PC-3 (cell line): ENCODE results near the gene EIF4EBP2. TPM values are rescaled to one million over a fixed set of nuclear protein-coding genes. Genes with fewer than 3 reads are reported as not detected.

Experiments used
- ATAC-seq: fragments of 200-7000 bp; cut with Tn5 transposase; 2 replicates; pipeline ENCODE4 v1.9.1; 2020; ENCODE audit warnings: mild to moderate bottlenecking, moderate library complexity
- BruUV-seq: library from RNA; stranded (reverse); fragments of 400-500 nt; replicated peaks from 2 replicates; lab custom pipeline; 2021; lab: Mats Ljungman, UMichigan
- CTCF ChIA-PET: fragments of 300-600 bp; sonication (Branson Sonifier 250); formaldehyde crosslinking; loops from one replicate; lab custom pipeline; 2022; ENCODE audit warnings: antibody characterized with exemption; lab: Charles Lee
- POLR2A ChIA-PET: fragments of 300-600 bp; sonication (Branson Sonifier 250); formaldehyde crosslinking; loops from one replicate; lab custom pipeline; 2022; ENCODE audit warnings: antibody characterized with exemption; ENCODE audit not compliant: unreplicated experiment; lab: Charles Lee
- DNase-seq: peaks from one replicate; pipeline ENCODE4 v3.0.0-alpha.2; 2015
- H2AFZ ChIP-seq: fragments of 300-600 bp; sonication (generic); 2 replicates; pipeline ENCODE4 v1.6.0; 2016; ENCODE audit warnings: antibody characterized with exemption, low read length
- H3F3A ChIP-seq: fragments of 300-600 bp; sonication (generic); one replicate; pipeline ENCODE4 v1.6.0; 2017; ENCODE audit warnings: antibody characterized with exemption, low read length, control low read depth, mild to moderate bottlenecking; ENCODE audit not compliant: unreplicated experiment
- H3K27ac ChIP-seq: fragments of 300-600 bp; sonication (generic); 2 replicates; pipeline ENCODE4 v1.5.1; 2016; ENCODE audit warnings: mild to moderate bottlenecking, low read length
- H3K27me3 ChIP-seq: fragments of 300-600 bp; sonication (generic); 2 replicates; pipeline ENCODE4 v1.6.1; 2016; ENCODE audit warnings: low read length, mixed read lengths
- H3K36me3 ChIP-seq: fragments of 300-600 bp; sonication (generic); 2 replicates; pipeline ENCODE4 v1.6.1; 2016; ENCODE audit warnings: low read depth, mixed run types, low read length, mixed read lengths
- H3K4me1 ChIP-seq: fragments of 300-600 bp; sonication (generic); 2 replicates; pipeline ENCODE4 v1.5.1; 2016; ENCODE audit warnings: low read length; ENCODE audit not compliant: insufficient read depth
- H3K4me2 ChIP-seq: fragments of 300-600 bp; sonication (generic); 2 replicates; pipeline ENCODE4 v1.6.0; 2016; ENCODE audit warnings: low read length
- H3K4me3 ChIP-seq: fragments of 300-600 bp; sonication (generic); 2 replicates; pipeline ENCODE4 v1.5.1; 2016; ENCODE audit warnings: mild to moderate bottlenecking, low read length, mixed read lengths
- H3K79me2 ChIP-seq: fragments of 300-600 bp; sonication (generic); 2 replicates; pipeline ENCODE4 v1.6.1; 2017; ENCODE audit warnings: low read length, mixed read lengths
- H3K9ac ChIP-seq: fragments of 300-600 bp; sonication (generic); 2 replicates; pipeline ENCODE4 v1.6.0; 2016; ENCODE audit warnings: mild to moderate bottlenecking, low read length
- H3K9me2 ChIP-seq: fragments of 300-600 bp; sonication (generic); replicated peaks from 2 replicates; pipeline ENCODE4 v1.6.1; 2016; ENCODE audit warnings: mixed run types, low read length, mixed read lengths
- H3K9me3 ChIP-seq: fragments of 300-600 bp; sonication (generic); 2 replicates; pipeline ENCODE4 v1.6.1; 2016; ENCODE audit warnings: low read length, mixed read lengths
- H4K20me1 ChIP-seq: fragments of 300-600 bp; sonication (generic); 2 replicates; pipeline ENCODE4 v1.6.1; 2016; ENCODE audit warnings: low read length, mixed read lengths
- EZH2phosphoT487 ChIP-seq: fragments of 300-600 bp; sonication (generic); IDR thresholded peaks from 2 replicates; pipeline ENCODE4 v1.6.1; 2018; ENCODE audit warnings: mild to moderate bottlenecking, antibody characterized with exemption, low read length, borderline replicate concordance
- intact Hi-C: fragments of 100-400 bp; cut with micrococcal nuclease; formaldehyde crosslinking; loops from 2 replicates; pipeline ENCODE4 v1.9.0; 2023
- total RNA-seq: library from RNA; depleted of rRNA; stranded (reverse); fragments of >200 nt; gene quantifications from 2 replicates; pipeline ENCODE4 v1.2.3, GENCODE V29; 2014; rRNA removed
- TF ChIP-seq, protein P1 (sequence below): fragments of 300-600 bp; sonication (generic); conservative IDR thresholded peaks from 2 replicates; pipeline ENCODE4 v1.5.1; 2017; ENCODE audit warnings: antibody characterized with exemption, low read depth, mild to moderate bottlenecking, low read length

Gene EIF4EBP2
- total RNA-seq, 1 experiment from 2014 or later: 29.2 TPM

DNA sequence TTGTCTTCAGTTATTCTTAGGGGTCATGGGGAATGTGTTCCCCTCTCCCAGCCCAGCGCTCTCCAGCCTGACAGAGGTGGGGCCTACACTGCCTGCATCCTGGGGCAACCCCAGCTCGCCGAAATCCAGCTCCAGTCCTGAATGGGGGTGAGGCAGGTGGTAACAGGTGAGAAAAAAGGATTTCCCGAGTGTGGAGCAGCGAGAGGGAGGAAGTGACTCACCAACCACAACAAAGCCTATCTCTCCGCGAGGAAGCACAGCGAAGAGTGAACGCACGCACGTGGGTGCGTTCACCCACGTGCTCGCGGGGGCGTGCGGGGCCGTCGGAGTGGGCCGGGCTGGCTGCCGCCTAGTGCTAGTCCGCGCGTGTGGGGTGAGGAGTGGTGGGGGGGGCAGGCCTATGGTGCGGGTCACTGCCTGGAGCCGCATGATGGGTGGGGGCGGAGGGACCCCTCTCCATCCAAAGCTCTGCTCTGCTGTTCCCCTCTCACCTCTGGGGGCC, 73.8 kb downstream of the EIF4EBP2 start:
- H3K4me2 ChIP-seq: peak overlapping the region; percentile 83
- ChIA-PET CTCF (no interaction called here), POLR2A (no interaction called here)
- H3K9me3 ChIP-seq: no peaks in the 10 kb centered on the region
- no peaks in the 10 kb centered on the region for H3K79me2 ChIP-seq
- H3K36me3 ChIP-seq: no peaks in the 10 kb centered on the region
- H3K9me2 ChIP-seq: no peaks in the 10 kb centered on the region
- TF ChIP-seq, protein P1, sequence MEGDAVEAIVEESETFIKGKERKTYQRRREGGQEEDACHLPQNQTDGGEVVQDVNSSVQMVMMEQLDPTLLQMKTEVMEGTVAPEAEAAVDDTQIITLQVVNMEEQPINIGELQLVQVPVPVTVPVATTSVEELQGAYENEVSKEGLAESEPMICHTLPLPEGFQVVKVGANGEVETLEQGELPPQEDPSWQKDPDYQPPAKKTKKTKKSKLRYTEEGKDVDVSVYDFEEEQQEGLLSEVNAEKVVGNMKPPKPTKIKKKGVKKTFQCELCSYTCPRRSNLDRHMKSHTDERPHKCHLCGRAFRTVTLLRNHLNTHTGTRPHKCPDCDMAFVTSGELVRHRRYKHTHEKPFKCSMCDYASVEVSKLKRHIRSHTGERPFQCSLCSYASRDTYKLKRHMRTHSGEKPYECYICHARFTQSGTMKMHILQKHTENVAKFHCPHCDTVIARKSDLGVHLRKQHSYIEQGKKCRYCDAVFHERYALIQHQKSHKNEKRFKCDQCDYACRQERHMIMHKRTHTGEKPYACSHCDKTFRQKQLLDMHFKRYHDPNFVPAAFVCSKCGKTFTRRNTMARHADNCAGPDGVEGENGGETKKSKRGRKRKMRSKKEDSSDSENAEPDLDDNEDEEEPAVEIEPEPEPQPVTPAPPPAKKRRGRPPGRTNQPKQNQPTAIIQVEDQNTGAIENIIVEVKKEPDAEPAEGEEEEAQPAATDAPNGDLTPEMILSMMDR: no peak
- peak; percentile 95 for TF ChIP-seq EZH2phosphoT487
- H3K27me3 ChIP-seq: peaks cover 20% of the 10 kb centered on the region
- intact Hi-C loops: no loop called here
- BruUV-seq: no TSS peak
- H2AFZ ChIP-seq: peak overlapping the region; percentile 69
- H3K4me3 ChIP-seq: peak overlapping the region; percentile 58; the same call in 1 of the 2 replicates
- peak; percentile 6 for ATAC-seq
- peaks cover 32% of the 10 kb centered on the region for H3K4me1 ChIP-seq
- H4K20me1 ChIP-seq: 0 out of 2 replicates have a peak, but pooled peaks cover 3% of the 10 kb centered on the region
- no peak overlapping the region for H3K27ac ChIP-seq
- peak; percentile 85 for DNase-seq
- H3F3A ChIP-seq: no peaks in the 10 kb centered on the region
- no peak overlapping the region for H3K9ac ChIP-seq

Other genes with a start within 250 kb of the EIF4EBP2 start
- 161 and 213 TPM in 2 replicates for gene SAR1A, start 233.6 kb upstream of the EIF4EBP2 start, total RNA-seq
- gene PPA1, start 170.7 kb upstream of the EIF4EBP2 start, total RNA-seq: 392 and 440 TPM in 2 replicates
- not detected in 2 replicates for gene NPFFR1, start 120.1 kb upstream of the EIF4EBP2 start, total RNA-seq
- gene LRRC20, start 21.5 kb upstream of the EIF4EBP2 start, total RNA-seq: 58.7 and 59.0 TPM in 2 replicates
- not detected in 2 replicates for gene NODAL, start 37.5 kb downstream of the EIF4EBP2 start, total RNA-seq
- gene PALD1, start 74.6 kb downstream of the EIF4EBP2 start, total RNA-seq: 0.46 and 0.80 TPM in 2 replicates
- gene PRF1, start 198.6 kb downstream of the EIF4EBP2 start, total RNA-seq: not detected in 2 replicates